Thyroid gland (tissue), 4 donors: Measurements from ENCODE around the gene SSTR5.

Experiments used
- POLR2A ChIP-seq, 2 donors: fragments of 450-650 bp; IDR thresholded peaks; one replicate each; pipeline ENCODE4 v1.6.1; 2017; ENCODE audit warnings: antibody characterized with exemption in 2 of 2, mild to moderate bottlenecking in 2 of 2, moderate library complexity in 1 of 2
- TF ChIP-seq, protein P1 (sequence below), 6 experiments: fragments of 200-600 bp in 3 of 6; fragments of 450-650 bp in 3 of 6; sonication (generic) in 3 of 6; IDR thresholded peaks; one replicate each; pipeline ENCODE4 v1.5.1; 2016 to 2019; ENCODE audit warnings: antibody characterized with exemption in 6 of 6, mild to moderate bottlenecking in 2 of 6, inconsistent platforms in 1 of 6, moderate library complexity in 1 of 6

DNA sequence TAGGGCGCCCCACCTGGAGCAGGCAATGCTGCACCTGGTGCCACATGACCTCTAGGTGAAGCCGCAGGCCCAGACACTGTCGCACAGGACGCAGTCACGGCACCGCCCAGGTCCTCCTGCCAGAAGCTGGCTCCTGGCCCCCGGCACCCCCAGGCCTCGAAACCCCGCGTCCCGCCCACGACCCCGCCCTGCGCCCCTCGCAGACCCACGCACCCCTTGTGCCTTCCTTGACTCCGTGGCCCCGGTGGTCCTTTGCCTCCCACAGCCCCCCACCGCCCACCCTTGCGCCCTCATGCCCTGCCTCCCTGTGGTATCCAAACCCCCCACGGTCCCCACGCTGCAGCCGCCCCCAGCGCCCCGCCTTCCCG lies 29.8 kb downstream of the SSTR5 start:
- TF ChIP-seq, protein P1, sequence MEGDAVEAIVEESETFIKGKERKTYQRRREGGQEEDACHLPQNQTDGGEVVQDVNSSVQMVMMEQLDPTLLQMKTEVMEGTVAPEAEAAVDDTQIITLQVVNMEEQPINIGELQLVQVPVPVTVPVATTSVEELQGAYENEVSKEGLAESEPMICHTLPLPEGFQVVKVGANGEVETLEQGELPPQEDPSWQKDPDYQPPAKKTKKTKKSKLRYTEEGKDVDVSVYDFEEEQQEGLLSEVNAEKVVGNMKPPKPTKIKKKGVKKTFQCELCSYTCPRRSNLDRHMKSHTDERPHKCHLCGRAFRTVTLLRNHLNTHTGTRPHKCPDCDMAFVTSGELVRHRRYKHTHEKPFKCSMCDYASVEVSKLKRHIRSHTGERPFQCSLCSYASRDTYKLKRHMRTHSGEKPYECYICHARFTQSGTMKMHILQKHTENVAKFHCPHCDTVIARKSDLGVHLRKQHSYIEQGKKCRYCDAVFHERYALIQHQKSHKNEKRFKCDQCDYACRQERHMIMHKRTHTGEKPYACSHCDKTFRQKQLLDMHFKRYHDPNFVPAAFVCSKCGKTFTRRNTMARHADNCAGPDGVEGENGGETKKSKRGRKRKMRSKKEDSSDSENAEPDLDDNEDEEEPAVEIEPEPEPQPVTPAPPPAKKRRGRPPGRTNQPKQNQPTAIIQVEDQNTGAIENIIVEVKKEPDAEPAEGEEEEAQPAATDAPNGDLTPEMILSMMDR (IDR thresholded peaks at IDR 0.05) = no peak
- TF ChIP-seq POLR2A (IDR thresholded peaks at IDR 0.05) = no peak
